Measurements from ENCODE around the gene RFPL3. TPM values are rescaled to one million over a fixed set of nuclear protein-coding genes. Genes with fewer than 3 reads are reported as not detected.
A peak's percentile ranks its signal among the peaks of the same experiment; 100 is the strongest.
"Not testable (repeated sequence)": the region's sequence is repeated elsewhere in the genome, so short reads cannot be mapped to it uniquely, and the experiment has no call there.

RFPL3 gene
- not detected for polyA plus RNA-seq

DNA sequence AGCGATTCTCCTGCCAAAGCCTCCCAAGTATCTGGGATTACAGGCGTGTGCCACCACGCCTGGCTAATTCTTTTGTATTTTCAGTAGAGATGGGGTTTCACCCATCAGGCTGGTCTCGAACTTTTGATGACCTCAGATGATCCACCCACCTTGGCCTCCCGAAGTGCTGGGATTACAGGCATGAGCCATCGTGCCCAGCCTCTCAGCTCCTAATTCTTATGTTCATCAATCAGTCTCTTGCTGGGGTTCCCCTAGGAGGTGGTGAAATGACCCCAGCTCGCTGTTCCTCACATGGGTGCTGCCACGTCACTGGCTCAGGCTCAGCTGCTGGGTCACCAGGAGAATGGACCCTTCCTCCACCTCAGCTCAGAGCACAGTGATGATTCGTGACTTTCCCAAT is at the start of gene RFPL3:
Gene RFPL3, plus strand, starts transcription at position 301 of the 400 bp plus-strand sequence. CDS start 205 bp downstream, outside the sequence.
- H3K36me3 Mint-ChIP-seq, result peaks cover 11% of the 10 kb centered on the region
- not testable (repeated sequence) for H3K4me1 Mint-ChIP-seq, H3K27me3 Mint-ChIP-seq, H3K4me3 Mint-ChIP-seq, H3K9me3 Mint-ChIP-seq, H3K27ac Mint-ChIP-seq

GRCh38 chr22:32308191-32308590 is 49.5 kb upstream of the RFPL3 start:
- H3K27me3 Mint-ChIP-seq, result peaks cover 8% of the 10 kb centered on the region
- H3K4me1 Mint-ChIP-seq, result no peaks in the 10 kb centered on the region
- no peaks in the 10 kb centered on the region for H3K9me3 Mint-ChIP-seq
- H3K36me3 Mint-ChIP-seq, result peaks cover 1% of the 10 kb centered on the region
- H3K27ac Mint-ChIP-seq, result no peak overlapping the region
- H3K4me3 Mint-ChIP-seq, result no peak overlapping the region

GRCh38 chr22:32308934-32309333 is 48.7 kb upstream of the RFPL3 start:
- Mint-ChIP-seq H3K27ac (no peak overlapping the region), H3K4me3 (no peak overlapping the region), H3K4me1 (no peaks in the 10 kb centered on the region), H3K9me3 (no peaks in the 10 kb centered on the region), H3K36me3 (peaks cover under 1% of the 10 kb centered on the region), H3K27me3 (peaks cover 8% of the 10 kb centered on the region)

DNA sequence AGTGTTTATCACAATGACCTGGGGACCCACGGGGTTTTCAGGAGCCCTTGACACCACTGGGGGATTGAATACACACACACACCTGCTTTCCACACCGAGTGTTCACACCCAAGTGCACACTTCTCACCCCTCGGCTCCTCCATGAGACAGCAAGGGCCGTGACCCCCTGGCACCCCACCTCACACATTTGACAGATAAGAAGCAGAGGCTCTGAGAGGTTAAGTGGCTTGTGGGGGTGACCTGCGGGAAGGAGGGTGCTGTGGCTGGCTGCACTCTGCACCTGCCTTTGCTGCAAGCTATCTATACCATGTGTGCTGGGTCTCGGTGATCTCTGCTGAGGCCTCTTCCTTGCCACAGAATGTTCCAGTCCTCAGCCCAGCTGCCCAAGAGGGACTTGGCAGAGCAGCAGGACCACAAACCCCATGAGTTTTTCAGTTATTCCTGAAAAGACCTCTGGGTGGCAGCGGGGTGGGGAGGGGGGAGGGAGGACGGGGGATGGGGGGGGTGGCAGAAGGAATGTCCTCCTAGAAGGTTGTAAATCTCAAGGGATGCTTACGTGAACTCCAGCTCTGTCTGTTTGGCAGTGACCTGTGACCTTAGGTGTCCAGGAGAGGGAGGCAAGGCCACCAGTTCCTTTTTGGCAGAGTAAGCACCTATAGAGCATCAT is 47.9 kb upstream of the RFPL3 start:
- Mint-ChIP-seq H3K27ac (no peak overlapping the region), H3K36me3 (no peaks in the 10 kb centered on the region), H3K9me3 (no peaks in the 10 kb centered on the region), H3K4me1 (no peaks in the 10 kb centered on the region), H3K4me3 (no peak overlapping the region), H3K27me3 (peaks cover 12% of the 10 kb centered on the region)

DNA sequence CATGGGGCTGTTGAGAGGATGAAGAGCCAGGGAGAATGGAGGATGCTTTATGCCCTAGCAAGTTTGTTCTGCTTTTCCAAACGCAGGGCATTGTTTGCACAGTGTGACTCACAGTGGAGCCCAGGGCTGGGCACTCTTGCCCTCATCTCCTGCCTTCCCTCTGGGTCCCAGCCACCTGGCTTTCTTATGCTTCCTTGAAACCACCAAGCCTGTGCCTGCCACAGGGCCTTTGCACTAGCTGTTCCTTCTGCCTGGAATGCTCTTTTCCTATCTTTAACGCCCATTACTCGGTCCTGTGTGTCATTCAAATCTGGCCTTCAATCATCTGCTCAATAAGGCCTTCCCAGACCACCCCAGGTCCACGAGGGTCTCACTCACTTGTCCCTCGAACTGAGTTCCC is 46.9 kb upstream of the RFPL3 start:
- H3K4me1 Mint-ChIP-seq, result no peaks in the 10 kb centered on the region
- no peak overlapping the region for H3K4me3 Mint-ChIP-seq
- no peaks in the 10 kb centered on the region for H3K9me3 Mint-ChIP-seq
- no peaks in the 10 kb centered on the region for H3K36me3 Mint-ChIP-seq
- H3K27ac Mint-ChIP-seq, result no peak overlapping the region
- peaks cover 13% of the 10 kb centered on the region for H3K27me3 Mint-ChIP-seq

GRCh38 chr22:32311551-32312071 is 46.1 kb upstream of the RFPL3 start:
- H3K27me3 Mint-ChIP-seq, result peaks cover 11% of the 10 kb centered on the region
- H3K9me3 Mint-ChIP-seq, result no peaks in the 10 kb centered on the region
- H3K27ac Mint-ChIP-seq, result no peak overlapping the region
- H3K36me3 Mint-ChIP-seq, result no peaks in the 10 kb centered on the region
- no peaks in the 10 kb centered on the region for H3K4me1 Mint-ChIP-seq
- no peak overlapping the region for H3K4me3 Mint-ChIP-seq

DNA sequence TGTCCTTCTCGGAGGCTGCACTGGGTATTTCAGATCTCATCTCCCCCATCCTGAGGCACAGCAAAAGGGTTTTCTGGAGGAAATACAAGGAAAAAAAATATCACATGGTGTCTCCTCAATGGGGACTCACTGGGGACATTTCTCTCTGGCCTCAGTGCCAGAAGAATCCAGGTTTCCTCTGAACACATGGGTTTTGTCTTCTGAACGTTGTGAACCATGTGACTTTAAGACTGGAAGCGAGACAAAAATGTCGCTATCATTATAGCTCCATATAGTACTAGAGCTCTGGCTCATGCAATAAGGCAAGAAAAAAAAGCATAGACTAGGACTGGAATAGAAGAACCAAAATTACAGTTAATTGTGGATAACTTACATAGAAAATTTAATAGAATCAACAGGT is 44.9 kb upstream of the RFPL3 start:
- H3K4me3 Mint-ChIP-seq, result no peak overlapping the region
- no peaks in the 10 kb centered on the region for H3K36me3 Mint-ChIP-seq
- H3K9me3 Mint-ChIP-seq, result no peaks in the 10 kb centered on the region
- H3K27ac Mint-ChIP-seq, result no peak overlapping the region
- H3K27me3 Mint-ChIP-seq, result peaks cover 11% of the 10 kb centered on the region
- no peaks in the 10 kb centered on the region for H3K4me1 Mint-ChIP-seq

DNA sequence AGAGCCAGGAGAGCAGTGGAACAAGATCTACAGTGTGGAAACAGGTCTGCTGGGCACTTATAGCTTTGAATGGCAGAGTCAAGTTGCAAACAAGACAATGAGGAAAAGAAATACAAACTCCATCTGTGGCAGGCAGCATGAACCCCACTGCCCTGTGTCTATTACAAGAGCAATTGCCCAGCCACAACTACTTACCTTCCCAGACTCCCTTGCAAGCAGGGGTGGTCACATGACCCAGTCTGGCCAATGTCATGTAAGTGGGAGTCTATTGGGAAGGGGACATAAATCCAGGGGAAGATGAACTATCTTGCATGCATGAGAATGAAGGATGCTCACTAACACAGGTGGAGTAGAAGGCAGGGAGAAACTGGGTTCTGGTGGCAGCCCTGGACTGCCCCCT is 44.1 kb upstream of the RFPL3 start:
- H3K4me1 Mint-ChIP-seq, result no peaks in the 10 kb centered on the region
- H3K4me3 Mint-ChIP-seq, result no peak overlapping the region
- H3K27ac Mint-ChIP-seq, result no peak overlapping the region
- peaks cover 11% of the 10 kb centered on the region for H3K27me3 Mint-ChIP-seq
- H3K9me3 Mint-ChIP-seq, result no peaks in the 10 kb centered on the region
- H3K36me3 Mint-ChIP-seq, result no peaks in the 10 kb centered on the region

GRCh38 chr22:32317524-32317923 is 40.1 kb upstream of the RFPL3 start:
- peaks cover 0 to 4% (median 2%) of the 10 kb centered on the region in 3 donors for H3K9me3 Mint-ChIP-seq
- no peaks in the 10 kb centered on the region for H3K4me1 Mint-ChIP-seq
- H3K27me3 Mint-ChIP-seq, result peaks cover 12% of the 10 kb centered on the region
- peak overlapping the region in 1 of 4 donors; percentile 58 for H3K4me3 Mint-ChIP-seq
- H3K27ac Mint-ChIP-seq, result no peak overlapping the region
- H3K36me3 Mint-ChIP-seq, result no peaks in the 10 kb centered on the region

DNA sequence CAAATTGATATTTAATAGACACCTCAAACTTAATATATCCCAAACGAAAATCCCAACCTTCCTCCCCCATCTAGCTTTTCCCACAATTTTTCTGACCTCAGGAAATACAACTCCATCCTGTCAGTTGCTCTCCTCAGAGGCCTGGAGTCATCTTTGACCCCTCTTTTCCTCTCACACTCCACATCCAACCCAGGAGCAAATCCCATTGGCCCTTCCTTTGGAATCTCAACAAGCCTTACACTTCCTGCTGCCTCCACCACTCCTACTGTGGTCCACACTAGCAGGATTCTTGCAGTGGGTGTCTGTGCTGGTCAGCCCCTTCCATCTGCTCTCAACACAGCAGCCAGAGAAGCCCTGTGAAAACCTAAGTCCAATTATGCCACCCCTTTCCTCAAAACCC is 39.3 kb upstream of the RFPL3 start:
- no peaks in the 10 kb centered on the region for H3K4me1 Mint-ChIP-seq
- H3K4me3 Mint-ChIP-seq, result no peak overlapping the region
- H3K9me3 Mint-ChIP-seq, result peaks cover 0 to 4% (median 2%) of the 10 kb centered on the region in 3 donors
- H3K27ac Mint-ChIP-seq, result no peak overlapping the region
- H3K27me3 Mint-ChIP-seq, result peaks cover 12% of the 10 kb centered on the region
- H3K36me3 Mint-ChIP-seq, result no peaks in the 10 kb centered on the region

DNA sequence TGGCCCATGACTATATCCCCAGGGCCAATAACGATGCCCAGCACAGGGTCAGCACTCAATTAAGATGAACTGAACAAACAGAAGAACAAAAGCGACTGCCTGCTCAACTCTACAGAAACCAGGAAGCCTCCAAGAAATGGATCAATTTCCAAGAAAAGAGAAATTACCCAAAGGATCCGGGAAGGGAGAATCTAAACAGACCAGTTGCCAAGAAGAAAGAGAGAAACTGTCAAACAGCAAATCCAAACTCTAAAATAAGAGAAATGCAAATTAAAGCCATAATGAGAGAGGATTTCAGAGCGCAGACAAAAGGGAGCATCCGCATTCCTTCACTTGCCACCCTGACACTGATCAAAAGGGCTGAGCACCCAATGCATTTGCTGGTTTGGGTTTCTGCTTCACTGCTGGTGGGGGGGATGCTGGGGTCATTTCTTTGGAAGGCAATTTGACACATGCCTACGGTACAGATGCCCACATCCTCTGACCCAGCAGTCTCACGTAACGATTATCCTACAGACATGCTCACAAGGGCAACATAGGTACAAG is 37.7 kb upstream of the RFPL3 start:
- Mint-ChIP-seq H3K27ac (no peak overlapping the region), H3K4me3 (no peak overlapping the region), H3K4me1 (no peaks in the 10 kb centered on the region), H3K9me3 (peaks cover 0 to 4% (median 2%) of the 10 kb centered on the region in 3 donors), H3K27me3 (peaks cover 6% of the 10 kb centered on the region), H3K36me3 (no peaks in the 10 kb centered on the region)

GRCh38 chr22:32322986-32323385 is 34.7 kb upstream of the RFPL3 start:
- no peak overlapping the region for H3K27ac Mint-ChIP-seq
- no peaks in the 10 kb centered on the region for H3K36me3 Mint-ChIP-seq
- peaks cover 0 to 4% (median 2%) of the 10 kb centered on the region in 3 donors for H3K9me3 Mint-ChIP-seq
- H3K27me3 Mint-ChIP-seq, result peaks cover 4% of the 10 kb centered on the region
- no peak overlapping the region for H3K4me3 Mint-ChIP-seq
- H3K4me1 Mint-ChIP-seq, result no peaks in the 10 kb centered on the region

GRCh38 chr22:32323513-32324164 is 34.0 kb upstream of the RFPL3 start:
- H3K36me3 Mint-ChIP-seq, result no peaks in the 10 kb centered on the region
- H3K4me1 Mint-ChIP-seq, result no peaks in the 10 kb centered on the region
- peaks cover 0 to 4% (median 2%) of the 10 kb centered on the region in 3 donors for H3K9me3 Mint-ChIP-seq
- no peak overlapping the region for H3K27ac Mint-ChIP-seq
- H3K27me3 Mint-ChIP-seq, result peaks cover 4% of the 10 kb centered on the region
- H3K4me3 Mint-ChIP-seq, result no peak overlapping the region

GRCh38 chr22:32324505-32325415 is 32.9 kb upstream of the RFPL3 start:
- H3K36me3 Mint-ChIP-seq, result no peaks in the 10 kb centered on the region
- no peak overlapping the region for H3K27ac Mint-ChIP-seq
- peaks cover 2% of the 10 kb centered on the region for H3K27me3 Mint-ChIP-seq
- H3K4me3 Mint-ChIP-seq, result no peak overlapping the region
- no peaks in the 10 kb centered on the region for H3K9me3 Mint-ChIP-seq
- H3K4me1 Mint-ChIP-seq, result no peaks in the 10 kb centered on the region

DNA sequence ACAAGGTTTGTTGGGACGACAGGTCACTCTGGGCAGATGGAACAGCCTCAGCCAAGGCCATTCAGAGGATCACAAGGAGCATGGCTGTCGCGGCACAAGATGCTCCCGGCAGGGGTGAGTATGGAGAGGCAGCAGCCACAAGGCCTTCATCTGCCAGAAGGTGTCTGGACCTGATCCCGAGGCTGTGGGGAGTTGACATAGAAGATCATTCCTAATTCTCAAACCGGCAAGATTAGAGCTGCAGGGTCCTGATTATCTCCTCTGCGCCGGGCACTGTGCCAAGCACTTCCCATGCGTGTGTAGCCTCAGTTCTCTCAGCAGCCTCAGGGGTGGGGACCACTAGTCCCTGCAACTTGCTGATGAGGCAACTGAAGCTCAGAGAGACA is 32.3 kb upstream of the RFPL3 start:
- H3K27me3 Mint-ChIP-seq, result peaks cover 2% of the 10 kb centered on the region
- H3K9me3 Mint-ChIP-seq, result no peaks in the 10 kb centered on the region
- H3K27ac Mint-ChIP-seq, result no peak overlapping the region
- no peak overlapping the region for H3K4me3 Mint-ChIP-seq
- H3K4me1 Mint-ChIP-seq, result no peaks in the 10 kb centered on the region
- no peaks in the 10 kb centered on the region for H3K36me3 Mint-ChIP-seq
